ENCODE results near the gene PSKH1.
"Not testable (repeated sequence)": the region's sequence is repeated elsewhere in the genome, so short reads cannot be mapped to it uniquely, and the experiment has no call there.

PSKH1 gene

GRCh38 chr16:67963292-67963661 lies 70.2 kb downstream of the PSKH1 start:
- DNase-seq (ENCODE audit: low read depth), result no peak

GRCh38 chr16:67963662-67964321 lies 70.7 kb downstream of the PSKH1 start:
- DNase-seq (ENCODE audit: low read depth), result no peak

DNA sequence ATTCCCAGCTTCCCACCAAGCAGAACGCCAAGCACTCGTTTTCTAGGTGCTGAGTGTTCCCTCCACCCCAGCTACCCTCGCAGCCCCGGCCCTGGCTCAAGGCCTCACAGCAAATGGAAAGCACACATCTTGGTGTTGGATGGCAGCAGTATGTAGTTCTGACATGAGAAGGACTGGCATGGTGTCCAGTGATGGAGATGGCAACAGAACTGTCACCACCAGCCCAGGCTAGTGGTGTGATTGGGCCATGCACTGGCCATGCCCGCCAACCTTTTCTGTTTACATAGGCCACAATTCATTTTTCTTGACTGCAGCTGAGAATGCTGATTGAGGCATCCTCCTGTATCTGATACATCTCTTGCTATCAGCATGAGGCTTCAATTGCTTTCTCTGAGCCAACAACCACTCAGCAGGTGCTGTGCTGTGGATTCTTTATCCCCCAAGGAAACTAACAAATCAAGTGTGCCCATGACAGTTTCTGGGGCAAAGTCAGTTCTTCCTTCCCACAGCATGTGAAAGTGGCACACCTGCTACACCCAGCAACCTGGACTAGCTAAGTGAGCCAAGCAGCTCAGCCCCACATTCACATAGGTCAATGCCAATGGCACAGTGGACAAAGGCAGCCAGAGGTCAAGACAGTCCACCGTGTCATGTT lies 71.5 kb downstream of the PSKH1 start:
- no peak for DNase-seq (ENCODE audit: low read depth)

- no peak for DNase-seq (ENCODE audit: low read depth)
Observed at GRCh38 chr16:67965668-67966548, 72.9 kb downstream of the PSKH1 start.

GRCh38 chr16:67966549-67967182 lies 73.6 kb downstream of the PSKH1 start:
- no peak for DNase-seq (ENCODE audit: low read depth)

DNA sequence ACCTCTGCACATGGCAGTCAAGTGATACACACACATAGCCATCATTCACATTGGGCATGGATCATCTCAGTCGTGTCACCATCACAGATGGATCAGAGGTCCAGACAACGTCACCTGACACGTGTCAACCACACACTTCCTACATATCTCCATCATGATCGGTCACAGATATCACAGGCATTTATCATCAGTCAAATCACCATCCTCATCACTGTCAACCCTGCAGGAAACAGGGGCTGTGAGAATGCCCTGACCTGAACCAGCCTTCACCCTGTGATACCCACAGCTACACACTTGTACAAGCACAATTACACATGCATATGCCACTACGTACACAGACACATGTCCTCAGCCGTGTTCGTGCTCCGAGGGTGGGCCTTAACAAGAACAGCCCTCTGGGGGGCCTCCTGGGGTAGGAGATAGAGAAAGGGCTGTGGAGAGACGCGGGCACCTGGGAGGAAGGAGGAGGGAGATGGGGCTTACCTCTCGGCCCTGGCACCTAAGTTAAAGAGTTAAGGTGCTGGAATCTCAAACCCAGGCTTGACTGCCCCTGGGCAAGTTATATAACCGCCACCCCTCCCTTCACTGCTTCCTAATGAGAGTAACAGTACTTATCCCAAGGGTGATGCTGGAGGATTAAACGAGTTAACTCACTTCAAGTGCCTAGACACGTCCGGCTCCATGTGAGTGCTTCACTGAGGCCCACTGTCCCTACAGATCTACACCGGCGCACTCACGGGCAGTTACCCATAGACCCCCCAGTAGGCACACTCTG lies 74.3 kb downstream of the PSKH1 start:
- DNase-seq (ENCODE audit: low read depth), result no peak

GRCh38 chr16:67967958-67968399 lies 74.9 kb downstream of the PSKH1 start:
- no peak for DNase-seq (ENCODE audit: low read depth)

DNA sequence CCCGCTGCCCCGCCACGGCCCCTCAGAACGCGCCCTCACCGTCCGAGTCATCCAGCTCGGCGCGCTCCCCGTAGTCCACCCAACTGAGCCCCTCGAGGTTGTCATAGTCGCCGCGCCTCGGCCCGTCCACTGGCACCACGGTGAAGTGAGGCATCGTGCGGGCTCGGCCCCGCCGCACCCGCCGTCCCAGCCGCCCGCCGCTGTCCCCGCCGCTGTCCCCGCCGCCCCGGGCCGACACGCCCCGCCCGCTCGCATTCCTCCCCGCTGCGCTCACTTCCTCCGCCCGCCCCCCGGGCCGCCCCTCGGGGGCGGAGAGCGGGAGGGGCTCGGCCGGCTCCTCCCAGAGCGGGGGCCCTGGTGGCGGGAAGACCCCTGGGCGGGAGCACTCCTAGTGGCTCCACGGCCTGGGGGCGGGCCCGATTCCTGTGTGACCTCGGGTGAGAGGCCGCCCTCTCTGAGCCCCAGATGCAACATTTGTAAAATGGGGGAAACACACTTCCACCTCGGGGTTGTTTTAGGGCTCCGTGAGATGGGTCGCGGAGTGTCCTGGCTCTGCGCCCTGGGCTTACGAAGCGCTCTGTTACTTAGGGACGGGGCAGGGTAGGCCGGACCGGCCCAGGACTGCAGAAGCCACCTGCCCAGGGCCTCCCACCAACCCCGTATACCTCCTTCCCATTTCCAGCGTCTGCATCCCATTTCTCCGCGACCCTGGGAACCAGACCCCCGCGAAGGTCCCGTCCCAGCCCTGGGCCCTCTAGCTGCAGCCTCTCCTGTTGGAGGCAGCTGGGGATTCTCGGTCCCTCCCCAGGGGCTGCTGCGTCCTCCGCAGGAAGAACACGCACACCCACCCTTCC lies 75.6 kb downstream of the PSKH1 start, which contains the start of gene SLC12A4:
TSS of gene SLC12A4 (minus strand) at position 238 of the 854 bp plus-strand sequence. CDS start at position 154, 84 bp downstream.
- peak; percentile 59 for DNase-seq (ENCODE audit: low read depth)

- no peak for DNase-seq (ENCODE audit: low read depth)
Observed at GRCh38 chr16:67969254-67970039, 76.4 kb downstream of the PSKH1 start.

DNA sequence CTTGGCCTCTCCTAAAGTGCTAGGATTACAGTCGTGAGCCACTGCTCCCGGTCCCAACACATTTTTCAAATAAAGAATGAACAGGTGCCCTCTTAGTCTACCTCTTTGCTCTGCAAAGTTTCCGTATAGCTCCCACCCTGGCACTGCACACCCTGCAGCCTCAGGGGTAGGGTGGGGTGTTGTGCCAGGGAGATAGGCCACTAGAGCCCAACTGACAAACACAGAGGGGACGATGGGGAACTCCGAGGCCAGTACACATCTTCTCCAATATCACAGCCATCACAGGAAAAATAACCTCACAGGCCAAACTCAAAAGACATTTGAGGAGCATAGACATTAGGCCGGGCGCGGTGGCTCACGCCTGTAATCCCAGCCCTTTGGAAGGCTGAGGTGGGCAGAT lies 78.1 kb downstream of the PSKH1 start:
- DNase-seq (ENCODE audit: low read depth), result no peak

DNA sequence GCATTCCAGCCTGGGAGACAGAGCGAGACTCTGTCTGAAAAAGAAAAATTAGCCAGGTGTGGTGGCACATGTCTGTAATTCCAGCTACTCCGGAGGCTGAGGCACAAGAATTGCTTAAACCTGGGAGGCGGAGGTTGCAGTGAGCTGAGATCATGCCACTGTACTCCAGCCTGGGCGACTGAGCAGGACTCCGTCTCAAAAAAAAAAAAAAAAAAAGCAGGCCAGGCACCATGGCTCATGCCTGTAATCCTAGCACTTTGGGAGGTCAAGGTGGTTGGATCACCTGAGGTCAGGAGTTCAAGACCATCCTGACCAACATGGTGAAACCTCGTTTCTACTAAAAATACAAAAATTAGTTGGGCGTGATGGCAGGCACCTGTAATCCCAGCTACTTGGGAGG lies 79.2 kb downstream of the PSKH1 start:
- not testable (repeated sequence) for DNase-seq (ENCODE audit: low read depth)

- DNase-seq (ENCODE audit: low read depth), result no peak
Observed at GRCh38 chr16:67975321-67976105, 82.5 kb downstream of the PSKH1 start.

DNA sequence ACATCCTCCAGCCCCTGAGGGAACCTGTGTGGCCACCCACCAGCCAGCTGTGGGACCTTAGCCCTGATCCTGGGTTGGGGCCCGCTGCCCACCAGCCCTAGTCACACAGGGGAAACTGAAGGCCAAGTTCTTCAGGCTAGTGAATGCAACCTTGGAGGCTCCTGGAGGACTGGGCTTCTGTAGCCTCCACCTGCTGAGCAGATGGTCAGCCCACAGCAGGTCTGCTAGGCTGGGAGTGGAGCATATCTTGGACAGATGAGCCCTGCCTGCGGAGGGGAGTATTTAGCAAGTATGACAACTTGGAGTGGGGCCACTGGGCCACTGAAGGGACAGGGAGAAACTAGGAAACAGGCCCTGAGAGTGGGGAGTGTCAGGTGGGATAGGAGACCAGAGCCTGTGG lies 83.2 kb downstream of the PSKH1 start:
- no peak for DNase-seq (ENCODE audit: low read depth)

GRCh38 chr16:67977005-67977404 lies 84.0 kb downstream of the PSKH1 start:
- DNase-seq (ENCODE audit: low read depth), result no peak

DNA sequence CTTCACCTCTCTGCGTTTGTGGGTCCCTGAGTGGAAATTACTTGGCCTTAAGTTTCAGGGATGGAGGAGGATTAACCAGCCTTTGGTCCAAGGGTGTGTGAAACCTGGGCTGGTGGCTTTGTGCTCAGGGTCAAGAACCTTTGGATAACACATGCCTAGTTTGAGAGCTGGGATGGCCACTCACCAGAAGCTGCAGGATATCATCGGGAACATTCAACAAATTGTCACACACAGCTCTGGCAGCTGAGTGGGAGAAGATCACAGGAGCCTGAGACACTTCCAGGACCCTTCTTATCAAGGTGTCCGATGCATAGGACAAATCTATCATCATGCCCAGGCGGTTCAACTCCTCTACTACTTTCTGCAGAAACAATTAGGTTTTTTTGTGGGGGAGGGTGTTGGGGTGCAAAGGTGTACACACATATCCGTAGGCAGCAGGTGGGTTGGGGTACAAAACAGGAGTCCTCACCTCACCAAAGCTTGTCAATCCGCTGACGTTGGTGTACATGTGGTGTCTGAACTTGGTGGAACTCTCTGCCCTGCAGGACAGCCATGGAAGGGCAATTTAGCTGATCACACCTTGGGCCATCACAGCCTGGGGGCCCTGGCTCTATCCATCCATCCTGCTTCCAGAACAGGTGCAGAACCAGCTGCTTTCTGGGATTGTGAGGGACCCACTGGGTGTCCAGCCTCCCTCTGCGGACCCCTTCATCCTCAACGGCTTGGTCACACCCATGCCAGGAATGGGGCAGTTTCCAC lies 84.6 kb downstream of the PSKH1 start:
- no peak for DNase-seq (ENCODE audit: low read depth)
